T-helper 1 cell treated with Interleukin-12 subunit alpha and Interleukin-12 subunit beta and Interleukin-4 antibody, amounts not matched to agents 30 ng/mL and 1 ng/mL, for 36 hours (primary cell): ENCODE measurements around the gene SLC13A2. TPM values are rescaled to one million over a fixed set of nuclear protein-coding genes. Genes with fewer than 3 reads are reported as not detected.

ENCODE experiments used
- intact Hi-C: fragments of 100-400 bp; cut with micrococcal nuclease; formaldehyde crosslinking; loops from one replicate; pipeline ENCODE4 v1.15.1; 2024
- total RNA-seq: library from RNA; stranded (reverse); gene quantifications from 2 replicates; pipeline ENCODE4 v1.2.3, GENCODE V29; 2022

Gene SLC13A2
- total RNA-seq, 1 donor from 2014 or later, result not detected

- intact Hi-C loops, result no loop called here
These were observed 58.9 kb downstream of the SLC13A2 start for GRCh38 chr17:28532050-28532960.

GRCh38 chr17:28533091-28533807 is 59.8 kb downstream of the SLC13A2 start:
- intact Hi-C loops, result no loop called here

DNA sequence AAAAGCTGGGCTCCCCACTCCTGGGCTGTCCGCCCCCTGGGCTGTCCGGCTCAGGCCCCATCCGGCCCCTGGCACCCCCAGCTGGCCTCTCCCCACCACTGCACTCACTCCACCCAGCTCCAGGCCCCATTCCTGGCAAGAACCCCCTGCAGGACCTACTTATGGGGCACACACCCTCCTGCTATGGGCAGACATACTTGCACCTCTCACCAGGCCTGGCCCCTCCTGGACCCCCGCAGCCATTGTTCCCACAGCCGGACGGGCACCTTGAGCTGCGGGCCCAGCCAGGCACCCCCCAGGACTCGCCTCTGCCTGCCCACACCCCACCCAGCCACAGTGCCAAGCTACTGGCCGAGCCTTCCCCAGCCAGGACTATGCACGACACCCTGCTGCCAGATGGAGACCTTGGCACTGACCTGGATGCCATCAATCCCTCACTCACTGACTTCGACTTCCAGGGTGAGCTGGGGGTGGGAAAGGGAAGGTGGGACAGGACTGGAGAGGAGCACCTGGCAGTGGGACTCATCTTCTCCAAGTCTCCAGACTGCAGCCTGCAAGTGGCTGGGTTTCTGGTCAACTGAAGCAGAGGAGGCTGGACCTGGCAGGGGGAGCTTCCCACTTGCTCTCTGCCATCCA is 61.4 kb downstream of the SLC13A2 start:
- intact Hi-C loops, result no loop called here

- intact Hi-C loops, result no loop called here
These were observed 63.2 kb downstream of the SLC13A2 start for GRCh38 chr17:28536532-28537218.

GRCh38 chr17:28537219-28537610 is 63.8 kb downstream of the SLC13A2 start:
- intact Hi-C loops, result no loop called here

DNA sequence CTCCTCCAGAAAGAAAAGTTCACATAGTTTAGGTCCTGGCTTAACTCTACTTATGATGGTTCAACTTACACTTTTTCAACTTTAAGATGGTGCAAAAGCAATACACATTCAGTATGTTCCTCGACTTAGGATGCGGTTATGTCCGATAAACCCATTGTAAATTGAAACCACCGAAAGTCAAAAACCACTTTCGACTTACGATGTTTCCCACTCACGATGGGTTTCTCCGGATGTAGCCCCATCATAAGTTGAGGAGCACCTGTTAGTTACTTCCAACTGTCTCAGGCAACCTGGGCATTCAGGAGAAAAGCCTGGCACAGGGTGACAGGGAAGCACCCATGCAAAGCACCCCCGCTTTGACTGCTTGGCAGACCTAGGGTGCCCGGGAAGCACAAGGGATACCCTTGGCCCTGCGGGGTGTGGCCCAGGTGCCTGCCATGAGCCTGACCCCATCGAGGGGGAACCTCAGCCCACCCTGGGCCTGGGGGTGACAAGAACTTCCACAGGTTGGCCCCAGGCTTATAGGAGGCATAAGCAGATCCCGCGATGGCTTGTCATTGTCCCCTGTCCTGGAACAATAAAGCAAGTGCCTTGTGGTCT is 65.0 kb downstream of the SLC13A2 start:
- intact Hi-C loops, result no loop called here

GRCh38 chr17:28540231-28540630 is 66.8 kb downstream of the SLC13A2 start:
- intact Hi-C loops, result loop anchor here (1.0 kb wide), 2 partner anchors 9 to 46 kb away; no protein-coding TSS in a partner anchor

DNA sequence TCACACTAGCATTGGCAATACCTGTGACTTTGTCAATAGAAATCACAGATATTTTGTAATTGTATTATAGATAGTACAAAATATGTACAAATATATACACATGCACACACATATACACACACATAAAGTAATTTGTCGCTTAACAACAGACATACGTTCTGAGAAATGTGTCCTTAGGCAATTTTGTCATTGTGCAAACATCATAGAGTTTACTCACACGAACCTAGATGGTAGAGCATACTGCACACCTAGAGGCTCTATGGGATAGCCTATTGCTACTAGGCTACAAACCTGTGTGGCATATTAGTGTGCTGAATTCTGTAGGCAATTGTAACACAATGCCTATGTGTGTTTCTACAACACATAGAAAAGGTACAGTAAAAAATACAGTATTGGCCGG is 68.0 kb downstream of the SLC13A2 start:
- intact Hi-C loops, result no loop called here

- intact Hi-C loops, result loop anchor here (5.0 kb wide), 2 partner anchors 68 to 172 kb away; partner anchors contain the start of genes RSKR, SARM1 and VTN
These were observed 71.1 kb downstream of the SLC13A2 start for GRCh38 chr17:28544402-28545140.

DNA sequence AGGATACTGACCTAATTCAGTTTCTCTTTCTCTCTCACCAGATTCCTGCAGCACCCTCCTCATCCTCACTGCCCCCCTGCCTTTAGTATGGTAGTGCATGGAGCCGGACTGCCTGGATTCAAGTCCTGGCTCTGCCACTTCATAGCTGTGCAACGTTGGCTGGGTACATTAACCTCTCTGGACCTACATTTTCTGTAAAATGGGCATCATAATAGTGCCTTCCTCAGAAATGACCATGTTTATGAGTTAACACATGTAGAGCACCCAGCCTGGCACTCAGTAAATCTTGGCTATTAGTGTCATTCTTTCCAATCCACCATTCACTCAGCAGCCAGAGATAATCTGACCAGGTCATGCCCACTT is 71.7 kb downstream of the SLC13A2 start:
- intact Hi-C loops, result loop anchor here (5.0 kb wide), 2 partner anchors 67 to 173 kb away; partner anchors contain the start of genes RSKR, SARM1 and VTN

- intact Hi-C loops, result loop anchor here (5.0 kb wide), 2 partner anchors 66 to 174 kb away; partner anchors contain the start of genes RSKR, SARM1 and VTN
These were observed 72.5 kb downstream of the SLC13A2 start for GRCh38 chr17:28545787-28546415.

- intact Hi-C loops, result loop anchor here (5.0 kb wide), 2 partner anchors 65 to 175 kb away; partner anchors contain the start of genes RSKR, SARM1 and VTN
These were observed 73.7 kb downstream of the SLC13A2 start for GRCh38 chr17:28547096-28547622.

Other genes with a start within 250 kb of the SLC13A2 start
- 26.9 and 30.3 TPM in 2 replicates for gene TMEM97, start 154.4 kb upstream of the SLC13A2 start, total RNA-seq
- 23.4 and 23.6 TPM in 2 replicates for gene IFT20, start 138.2 kb upstream of the SLC13A2 start, total RNA-seq
- gene TNFAIP1, start 137.9 kb upstream of the SLC13A2 start, total RNA-seq, result 26.9 and 32.4 TPM in 2 replicates
- 68.3 and 70.8 TPM in 2 replicates for gene POLDIP2, start 116.1 kb upstream of the SLC13A2 start, total RNA-seq
- gene SEBOX, start 108.4 kb upstream of the SLC13A2 start, total RNA-seq, result not detected in 2 replicates
- gene VTN, start 103.3 kb upstream of the SLC13A2 start, total RNA-seq, result 0.12 and 0.41 TPM in 2 replicates
- 29.1 and 29.8 TPM in 2 replicates for gene SARM1, start 102.0 kb upstream of the SLC13A2 start, total RNA-seq
- gene SLC46A1, start 67.4 kb upstream of the SLC13A2 start, total RNA-seq, result 2.3 and 2.9 TPM in 2 replicates
- not detected in 2 replicates for gene FOXN1, start 32.7 kb downstream of the SLC13A2 start, total RNA-seq
- 138 and 160 TPM in 2 replicates for gene UNC119, start 79.0 kb downstream of the SLC13A2 start, total RNA-seq
- gene PIGS, start 97.9 kb downstream of the SLC13A2 start, total RNA-seq, result 71.9 and 73.6 TPM in 2 replicates
- 142 and 146 TPM in 2 replicates for gene ALDOC, start 103.3 kb downstream of the SLC13A2 start, total RNA-seq
- gene SPAG5, start 125.4 kb downstream of the SLC13A2 start, total RNA-seq, result 96.4 and 101 TPM in 2 replicates
- gene RSKR, start 140.5 kb downstream of the SLC13A2 start, total RNA-seq, result 31.8 and 32.1 TPM in 2 replicates
- gene BLTP2, start 171.5 kb downstream of the SLC13A2 start, total RNA-seq, result 162 and 172 TPM in 2 replicates
- gene SDF2, start 188.3 kb downstream of the SLC13A2 start, total RNA-seq, result 49.9 TPM in 2 replicates
- gene SUPT6H, start 188.6 kb downstream of the SLC13A2 start, total RNA-seq, result 95.8 and 104 TPM in 2 replicates
- 5.3 and 7.1 TPM in 2 replicates for gene PROCA1, start 238.2 kb downstream of the SLC13A2 start, total RNA-seq
- gene RAB34, start 244.2 kb downstream of the SLC13A2 start, total RNA-seq, result 9.0 and 9.4 TPM in 2 replicates
- gene RPL23A, start 246.3 kb downstream of the SLC13A2 start, total RNA-seq, result 1,587 and 1,609 TPM in 2 replicates